Endothelial cell of umbilical vein (primary cell): ENCODE data around the gene AGRN. TPM values are rescaled to one million over a fixed set of nuclear protein-coding genes. Genes with fewer than 3 reads are reported as not detected.

ENCODE experiments used
- BruUV-seq: library from RNA; stranded (reverse); fragments of 400-500 nt; replicated peaks from 2 replicates; lab custom pipeline; 2021; lab: Mats Ljungman, UMichigan
- CTCF ChIA-PET: fragments of 300-600, 350-600 bp; sonication (Branson Sonifier 250); formaldehyde crosslinking; loops from one replicate; lab custom pipeline; 2021; ENCODE audit warnings: antibody characterized with exemption, inconsistent platforms; lab: Charles Lee
- POLR2A ChIA-PET: fragments of 300-600, 350-600 bp; sonication (Branson Sonifier 250); formaldehyde crosslinking; loops from one replicate; lab custom pipeline; 2021; ENCODE audit warnings: antibody characterized with exemption, inconsistent platforms; lab: Charles Lee
- DNase-seq: peaks from one replicate; pipeline ENCODE4 v3.0.0-alpha.2; 2011; ENCODE audit warnings: low read depth, low spot score
- FAIRE-seq: peaks from 2 replicates; lab custom pipeline; 2011; peaks lifted over from hg19 to GRCh38; lab: Jason Lieb, UNC
- H2AFZ ChIP-seq: 2 replicates; pipeline ENCODE4 v1.6.0; 2012; ENCODE audit warnings: low read depth, low read length, control low read depth, inconsistent platforms
- H3K27ac ChIP-seq: 2 replicates; pipeline ENCODE4 v1.5.1; 2011; ENCODE audit warnings: low read depth, mild to moderate bottlenecking, control low read depth, low read length, moderate library complexity; ENCODE audit not compliant: insufficient read depth
- H3K27me3 ChIP-seq, 2 experiments: 2 replicates each; pipeline versions ENCODE4 v1.6.0 to v1.6.1; 2011; ENCODE audit warnings: low read length in 2 of 2, mixed read lengths in 1 of 2; ENCODE audit not compliant: control insufficient read depth in 2 of 2, insufficient read depth in 2 of 2
- H3K36me3 ChIP-seq, 2 experiments: 2 replicates in 1 of 2; 3 replicates in 1 of 2; pipeline ENCODE4 v1.5.1; 2011; ENCODE audit warnings: low read length in 2 of 2, mild to moderate bottlenecking in 1 of 2, moderate library complexity in 1 of 2; ENCODE audit not compliant: control insufficient read depth in 2 of 2, insufficient read depth in 2 of 2; ENCODE audit errors: extremely low read depth in 1 of 2
- H3K4me1 ChIP-seq: 3 replicates; pipeline ENCODE4 v1.5.1; 2011; ENCODE audit warnings: mild to moderate bottlenecking, low read length; ENCODE audit not compliant: control insufficient read depth, insufficient read depth; ENCODE audit errors: extremely low read depth
- H3K4me2 ChIP-seq: 2 replicates; pipeline ENCODE4 v1.6.1; 2011; ENCODE audit warnings: low read length, control low read depth, mixed read lengths; ENCODE audit not compliant: insufficient read depth
- H3K4me3 ChIP-seq, 3 experiments: fragments of 200-600 bp in 1 of 3; sonication (generic), shearing (Covaris generic) in 1 of 3; replicated peaks in 1 of 3; 2 replicates each; pipeline ENCODE4 v1.5.1; 2011 to 2016; ENCODE audit warnings: control low read depth in 3 of 3, low read length in 3 of 3, mild to moderate bottlenecking in 2 of 3, inconsistent platforms in 1 of 3, low read depth in 1 of 3, moderate library complexity in 1 of 3; ENCODE audit not compliant: insufficient read depth in 1 of 3
- H3K79me2 ChIP-seq: 2 replicates; pipeline ENCODE4 v1.6.0; 2012; ENCODE audit warnings: low read length, inconsistent platforms; ENCODE audit not compliant: control insufficient read depth, insufficient read depth
- H3K9ac ChIP-seq: replicated peaks from 2 replicates; pipeline ENCODE3; 2011; ENCODE audit warnings: low read length, control low read depth; ENCODE audit not compliant: insufficient read depth; ENCODE audit errors: extremely low read depth
- H3K9me1 ChIP-seq: replicated peaks from 3 replicates; pipeline ENCODE4 v1.6.0; 2011; ENCODE audit warnings: mild to moderate bottlenecking, low read length; ENCODE audit not compliant: control insufficient read depth, insufficient read depth; ENCODE audit errors: extremely low read depth
- H3K9me3 ChIP-seq: replicated peaks from 2 replicates; pipeline ENCODE4 v1.5.1; 2012; ENCODE audit warnings: low read length, inconsistent platforms; ENCODE audit not compliant: control insufficient read depth, insufficient read depth
- H4K20me1 ChIP-seq: replicated peaks from 2 replicates; pipeline ENCODE3; 2011; ENCODE audit warnings: mild to moderate bottlenecking, low read length; ENCODE audit not compliant: control insufficient read depth, insufficient read depth; ENCODE audit errors: extremely low read depth
- CTCF ChIP-seq, 2 donors: IDR thresholded peaks; 1 replicate in 1 of 2; 2 replicates in 1 of 2; pipeline ENCODE4 v1.5.1; 2011; ENCODE audit warnings: low read length in 2 of 2, mild to moderate bottlenecking in 2 of 2, moderate library complexity in 2 of 2, control low read depth in 1 of 2, inconsistent platforms in 1 of 2, low read depth in 1 of 2; ENCODE audit not compliant: insufficient read depth in 1 of 2; ENCODE audit errors: extremely low read depth in 1 of 2
- EZH2 ChIP-seq: IDR thresholded peaks from 2 replicates; pipeline ENCODE4 v1.6.1; 2012; ENCODE audit warnings: borderline replicate concordance, low read depth, mild to moderate bottlenecking, moderate library complexity, low read length, inconsistent platforms; ENCODE audit not compliant: severe bottlenecking
- GATA2 ChIP-seq: IDR thresholded peaks from 2 replicates; pipeline ENCODE4 v1.7.0; 2011; ENCODE audit warnings: low read depth, mild to moderate bottlenecking, moderate library complexity, mixed read lengths, low read length; ENCODE audit not compliant: insufficient read length, insufficient read depth
- JUN ChIP-seq: IDR thresholded peaks from 2 replicates; pipeline ENCODE4 v1.6.1; 2011; ENCODE audit warnings: borderline replicate concordance, low read depth; ENCODE audit not compliant: insufficient read length, insufficient read depth
- MAX ChIP-seq: IDR thresholded peaks from 2 replicates; pipeline ENCODE4 v1.6.1; 2011; ENCODE audit not compliant: insufficient read depth, insufficient read length
- MYC ChIP-seq: IDR thresholded peaks from one replicate; pipeline ENCODE4 v1.6.1; 2011; ENCODE audit warnings: mild to moderate bottlenecking, low read depth, low read length
- POLR2A ChIP-seq: IDR thresholded peaks from 2 replicates; pipeline ENCODE4 v1.6.1; 2012; ENCODE audit warnings: low read depth, mild to moderate bottlenecking, control low read depth, low read length
- POLR2AphosphoS5 ChIP-seq: IDR thresholded peaks from 2 replicates; pipeline ENCODE4 v1.6.1; 2012; ENCODE audit warnings: low read depth, mild to moderate bottlenecking, control low read depth, low read length, moderate library complexity; ENCODE audit not compliant: insufficient read depth
- dilution Hi-C: fragments of 300-500 bp; cut with MboI; formaldehyde crosslinking; loops from one replicate; pipeline ENCODE4 v1.15.0; 2019; ENCODE audit warnings: low sequenced_read_pairs; ENCODE audit not compliant: extremely low pct_ligation_motif_present
- intact Hi-C: fragments of 100-400 bp; cut with micrococcal nuclease; formaldehyde crosslinking; loops from one replicate; pipeline ENCODE4 v1.10.0; 2022
- polyA plus RNA-seq, 4 experiments: library from polyadenylated mRNA; depleted of rRNA in 3 of 4; stranded (reverse) in 3 of 4; unstranded in 1 of 4; fragments of >200 nt; gene quantifications; 2 replicates each; pipeline versions ENCODE4 v1.2.1 to v1.2.3, GENCODE V29; 2011 to 2012; ENCODE audit warnings: missing spikeins in 1 of 4
- total RNA-seq: library from RNA; stranded (reverse); gene quantifications from 2 replicates; pipeline ENCODE4 v1.2.3, GENCODE V29; 2021

AGRN gene
- total and polyA plus RNA-seq, 2 donors (not counting 3 experiments of a cell fraction or from before 2014, with no cell fraction given): 66.6 to 67.8 TPM

- no peak for DNase-seq
- Histone ChIP-seq H3K4me2 (no peak overlapping the region), H4K20me1 (no peaks in the 10 kb centered on the region), H3K4me1 (no peaks in the 10 kb centered on the region), H3K36me3 (no peaks in the 10 kb centered on the region), H2AFZ (no peak overlapping the region), H3K79me2 (no peaks in the 10 kb centered on the region), H3K4me3 (no peak overlapping the region), H3K27ac (no peak overlapping the region), H3K9ac (no peak overlapping the region), H3K9me1 (no peaks in the 10 kb centered on the region), H3K27me3 (peaks cover 0 to 2% of the 10 kb centered on the region in 2 experiments), H3K9me3 (no peaks in the 10 kb centered on the region)
- intact Hi-C loops: no loop called here
- BruUV-seq: no TSS peak
- TF ChIP-seq MYC (no peak), JUN (no peak), POLR2A (no peak), EZH2 (no peak), MAX (no peak), POLR2AphosphoS5 (no peak), CTCF (IDR thresholded peaks at IDR 0.05; ENCODE audit: extremely low read depth in 1 of 2, insufficient read depth in 1 of 2, low read depth in 1 of 2, low read length in 2 of 2) (no peak), GATA2 (no peak)
- dilution Hi-C loops: no loop called here
- no peak for FAIRE-seq
- POLR2A ChIA-PET: no interaction called here
- CTCF ChIA-PET: interaction anchor here (0.6 to 5.1 kb wide), 14 partner anchors 11 to 308 kb away, joined by 3 to 77 read pairs (median 4); partner anchors contain the start of gene PLEKHN1
These were observed 37.0 kb upstream of the AGRN start for GRCh38 chr1:982765-983436.
